Fibroblast of pulmonary artery (primary cell): Measurements from ENCODE around the gene CRTC3.
A peak's percentile ranks its signal among the peaks of the same experiment; 100 is the strongest.

Source experiments
- DNase-seq: peaks from one replicate; pipeline ENCODE4 v3.0.0-alpha.2; 2010; ENCODE audit warnings: low read depth
- H3K4me3 ChIP-seq: replicated peaks from 2 replicates; pipeline ENCODE4 v1.5.1; 2011; ENCODE audit warnings: low read depth, mild to moderate bottlenecking, control low read depth, low read length, moderate library complexity
- CTCF ChIP-seq: IDR thresholded peaks from 2 replicates; pipeline ENCODE4 v1.5.1; 2011; ENCODE audit warnings: mild to moderate bottlenecking, control low read depth, low read length, inconsistent platforms; ENCODE audit errors: missing control alignments

Gene CRTC3

GRCh38 chr15:90592131-90592881, 62.6 kb downstream of the CRTC3 start:
- no peak overlapping the region for H3K4me3 ChIP-seq
- no peak for TF ChIP-seq CTCF
- peak; percentile 77 for DNase-seq

- no peak for DNase-seq
- H3K4me3 ChIP-seq: no peak overlapping the region
- no peak for TF ChIP-seq CTCF
Observed at GRCh38 chr15:90593499-90594158, 63.9 kb downstream of the CRTC3 start.

GRCh38 chr15:90594301-90594738, 64.6 kb downstream of the CRTC3 start:
- peak; percentile 29 for DNase-seq
- no peak for TF ChIP-seq CTCF
- H3K4me3 ChIP-seq: no peak overlapping the region

DNA sequence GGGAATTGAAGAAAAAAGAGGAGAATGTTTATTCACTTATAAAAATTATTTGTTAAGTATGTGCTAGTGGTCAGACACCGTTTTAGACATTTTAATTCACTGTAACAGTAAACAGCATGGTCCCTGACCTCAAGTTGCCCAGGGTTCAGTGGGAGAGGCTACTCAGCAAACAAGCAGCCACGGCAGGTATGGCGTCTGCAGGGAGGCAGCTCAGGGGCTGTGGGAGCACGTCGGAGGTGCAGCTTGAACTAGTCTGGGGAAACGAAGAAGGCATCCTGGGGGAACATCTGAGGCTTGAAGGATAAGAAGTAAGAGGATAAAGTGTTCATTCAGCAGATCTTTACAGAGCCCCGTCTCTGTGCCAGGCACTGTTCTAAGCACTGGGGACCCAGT, 66.0 kb downstream of the CRTC3 start:
- no peak overlapping the region for H3K4me3 ChIP-seq
- TF ChIP-seq CTCF: no peak

GRCh38 chr15:90596943-90597342, 67.2 kb downstream of the CRTC3 start:
- TF ChIP-seq CTCF: no peak

More for the DNA sequence above, 66.0 kb downstream of the CRTC3 start:
- DNase-seq: no peak

GRCh38 chr15:90597577-90597976, 67.9 kb downstream of the CRTC3 start:
- H3K4me3 ChIP-seq: no peak overlapping the region
- TF ChIP-seq CTCF: no peak
- DNase-seq: no peak

More at GRCh38 chr15:90596943-90597342, 67.2 kb downstream of the CRTC3 start:
- H3K4me3 ChIP-seq: no peak overlapping the region
- no peak for DNase-seq
